Ishikawa (cell line): ENCODE measurements around the gene CYP2D6.

Experiments
- CREB1 ChIP-seq: IDR thresholded peaks from 2 replicates; pipeline ENCODE4 v1.6.1; 2012; ENCODE audit warnings: low read depth
- EGR1 ChIP-seq: IDR thresholded peaks from 2 replicates; pipeline ENCODE4 v1.6.1; 2012
- NFIC ChIP-seq: IDR thresholded peaks from 2 replicates; pipeline ENCODE4 v1.6.1; 2012

- TF ChIP-seq CREB1 (no peak), EGR1 (no peak), NFIC (no peak)
Measured at GRCh38 chr22:42176255-42176915, 45.8 kb upstream of the CYP2D6 start.
